Vagina (tissue), 2 donors: ENCODE data around the gene IQCC. TPM values are rescaled to one million over a fixed set of nuclear protein-coding genes. Genes with fewer than 3 reads are reported as not detected.

Experiments used
- DNase-seq, 2 donors: peaks; one replicate each; pipeline ENCODE4 v3.0.0-alpha.2; 2017; ENCODE audit errors: extremely low spot score in 2 of 2
- H3K27ac ChIP-seq: fragments of 200-600 bp; sonication (generic); one replicate; pipeline ENCODE4 v1.5.1; 2019
- H3K27me3 ChIP-seq: fragments of 200-600 bp; sonication (generic); one replicate; pipeline ENCODE4 v1.5.1; 2019
- H3K36me3 ChIP-seq, 2 donors: fragments of 200-600 bp; sonication (generic); one replicate each; pipeline ENCODE4 v1.5.1; 2017 to 2019
- H3K4me1 ChIP-seq: fragments of 200-600 bp; sonication (generic); one replicate; pipeline ENCODE4 v1.5.1; 2019
- H3K4me3 ChIP-seq, 2 donors: fragments of 200-600 bp; sonication (generic); 1 replicate in 1 of 2; 2 replicates in 1 of 2; pipeline ENCODE4 v1.5.1; 2016 to 2019
- H3K9me3 ChIP-seq: fragments of 200-600 bp; sonication (generic); one replicate; pipeline ENCODE4 v1.5.1; 2019
- POLR2A ChIP-seq, 2 donors: fragments of 450-650 bp; IDR thresholded peaks; one replicate each; pipeline ENCODE4 v1.6.1; 2017; ENCODE audit warnings: antibody characterized with exemption in 2 of 2, mild to moderate bottlenecking in 2 of 2, moderate library complexity in 2 of 2
- POLR2AphosphoS5 ChIP-seq, 2 donors: sonication (generic); formaldehyde crosslinking; IDR thresholded peaks; one replicate each; pipeline ENCODE4 v1.9.0; 2017; ENCODE audit warnings: antibody characterized with exemption in 2 of 2, mild to moderate bottlenecking in 2 of 2, low read depth in 1 of 2; ENCODE audit not compliant: insufficient read depth in 1 of 2
- intact Hi-C: fragments of 100-400 bp; cut with DNase I; formaldehyde crosslinking; loops from one replicate; pipeline ENCODE4 v1.15.1; 2023
- total RNA-seq: library from RNA; depleted of rRNA; stranded (reverse); fragments of >200 nt; gene quantifications from one replicate; pipeline ENCODE4 v1.2.3, GENCODE V29; 2016
- TF ChIP-seq, protein P1 (sequence below), 3 experiments: fragments of 450-650 bp in 2 of 3; fragments of 200-600 bp in 1 of 3; sonication (generic) in 1 of 3; IDR thresholded peaks; one replicate each; pipeline ENCODE4 v1.5.1; 2017 to 2019; ENCODE audit warnings: antibody characterized with exemption in 3 of 3, mild to moderate bottlenecking in 2 of 3, moderate library complexity in 2 of 3

IQCC gene
- total RNA-seq, 1 donor from 2014 or later, result not detected

DNA sequence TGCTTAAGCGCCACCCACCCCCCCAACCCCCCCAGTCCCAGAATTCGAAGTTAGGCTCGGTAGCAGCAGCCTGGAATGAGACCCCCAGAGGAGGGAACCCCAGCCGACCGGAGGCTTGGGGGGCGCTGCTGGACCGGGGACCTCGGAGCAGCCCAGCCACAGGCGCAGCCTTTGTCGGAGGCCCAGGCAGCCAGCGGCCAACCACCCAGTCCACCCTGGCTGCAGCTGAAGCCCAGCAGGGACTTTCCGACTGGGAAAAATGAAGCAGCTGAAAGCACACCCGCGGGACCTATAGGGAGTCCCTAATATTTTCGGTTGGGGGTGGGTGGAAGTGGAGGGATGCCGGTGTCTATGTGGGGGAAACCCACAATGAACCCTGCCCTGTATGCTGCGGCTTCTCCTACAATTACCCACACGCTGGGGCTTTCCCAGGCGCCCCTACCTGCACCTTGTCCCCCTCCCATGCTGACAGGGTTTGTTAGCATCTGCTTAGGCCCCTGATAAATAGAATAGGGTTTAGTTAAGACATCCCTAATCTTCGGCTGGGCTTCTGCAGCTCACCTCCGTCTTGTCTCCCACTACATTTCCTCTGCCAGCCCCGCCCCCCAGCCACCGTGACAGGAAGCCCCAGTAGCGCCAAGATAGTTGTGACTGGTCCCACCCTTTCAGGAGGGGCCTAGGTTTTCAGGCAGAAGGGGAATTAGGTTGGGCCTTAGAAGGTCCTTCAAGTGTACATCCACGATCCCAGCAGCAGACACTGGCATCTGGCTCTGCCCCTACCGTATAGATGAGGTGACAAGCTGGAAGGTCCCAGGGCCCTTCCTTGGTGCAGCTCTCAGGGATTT, 4.2 kb upstream of the IQCC start:
- DNase-seq, result no peak
- Histone ChIP-seq H3K4me1 (peaks cover 35% of the 10 kb centered on the region), H3K27ac (peak overlapping the region; percentile 77), H3K9me3 (no peaks in the 10 kb centered on the region), H3K27me3 (no peaks in the 10 kb centered on the region), H3K4me3 (peak overlapping the region; percentile 49 to 77), H3K36me3 (peaks cover 0 to 18% of the 10 kb centered on the region in 2 donors)
- TF ChIP-seq POLR2AphosphoS5 (IDR thresholded peaks at IDR 0.05; ENCODE audit: insufficient read depth in 1 of 2, low read depth in 1 of 2) (peak in 1 of 2 donors; percentile 17), POLR2A (IDR thresholded peaks at IDR 0.05) (no peak)
- TF ChIP-seq, protein P1, sequence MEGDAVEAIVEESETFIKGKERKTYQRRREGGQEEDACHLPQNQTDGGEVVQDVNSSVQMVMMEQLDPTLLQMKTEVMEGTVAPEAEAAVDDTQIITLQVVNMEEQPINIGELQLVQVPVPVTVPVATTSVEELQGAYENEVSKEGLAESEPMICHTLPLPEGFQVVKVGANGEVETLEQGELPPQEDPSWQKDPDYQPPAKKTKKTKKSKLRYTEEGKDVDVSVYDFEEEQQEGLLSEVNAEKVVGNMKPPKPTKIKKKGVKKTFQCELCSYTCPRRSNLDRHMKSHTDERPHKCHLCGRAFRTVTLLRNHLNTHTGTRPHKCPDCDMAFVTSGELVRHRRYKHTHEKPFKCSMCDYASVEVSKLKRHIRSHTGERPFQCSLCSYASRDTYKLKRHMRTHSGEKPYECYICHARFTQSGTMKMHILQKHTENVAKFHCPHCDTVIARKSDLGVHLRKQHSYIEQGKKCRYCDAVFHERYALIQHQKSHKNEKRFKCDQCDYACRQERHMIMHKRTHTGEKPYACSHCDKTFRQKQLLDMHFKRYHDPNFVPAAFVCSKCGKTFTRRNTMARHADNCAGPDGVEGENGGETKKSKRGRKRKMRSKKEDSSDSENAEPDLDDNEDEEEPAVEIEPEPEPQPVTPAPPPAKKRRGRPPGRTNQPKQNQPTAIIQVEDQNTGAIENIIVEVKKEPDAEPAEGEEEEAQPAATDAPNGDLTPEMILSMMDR (IDR thresholded peaks at IDR 0.05), result no peak
- intact Hi-C loops, result loop anchor here (2.0 kb wide), 1 partner anchor 40 kb away; no protein-coding TSS in a partner anchor

DNA sequence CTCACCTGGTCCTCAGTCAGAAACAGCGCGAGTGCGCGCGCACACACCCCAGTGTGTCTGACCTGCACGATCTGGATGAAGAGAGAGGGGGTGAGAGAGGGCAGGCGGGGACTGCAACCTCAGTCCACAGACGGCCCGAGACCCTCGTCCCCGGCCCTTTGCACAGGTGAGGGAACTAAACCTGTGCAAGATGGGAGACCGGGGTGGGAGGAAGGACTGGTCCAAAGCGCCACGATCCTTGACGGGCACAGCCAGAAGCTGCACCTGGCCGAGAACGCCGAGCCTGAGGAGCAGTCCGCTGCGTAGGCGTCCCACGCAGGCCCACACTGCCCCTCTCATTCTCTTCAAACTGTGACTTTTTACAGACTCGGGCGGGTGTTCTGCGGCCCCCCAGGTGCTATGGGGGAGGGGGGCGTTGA, 519 bp upstream of the IQCC start:
- Histone ChIP-seq H3K4me1 (peaks cover 32% of the 10 kb centered on the region), H3K27me3 (no peaks in the 10 kb centered on the region), H3K27ac (peak overlapping the region; percentile 40), H3K36me3 (no peaks in the 10 kb centered on the region), H3K9me3 (no peaks in the 10 kb centered on the region), H3K4me3 (peak overlapping the region; percentile 62 to 73)
- intact Hi-C loops, result no loop called here
- no peak for DNase-seq
- no peak for TF ChIP-seq POLR2AphosphoS5 (IDR thresholded peaks at IDR 0.05; ENCODE audit: insufficient read depth in 1 of 2, low read depth in 1 of 2)

DNA sequence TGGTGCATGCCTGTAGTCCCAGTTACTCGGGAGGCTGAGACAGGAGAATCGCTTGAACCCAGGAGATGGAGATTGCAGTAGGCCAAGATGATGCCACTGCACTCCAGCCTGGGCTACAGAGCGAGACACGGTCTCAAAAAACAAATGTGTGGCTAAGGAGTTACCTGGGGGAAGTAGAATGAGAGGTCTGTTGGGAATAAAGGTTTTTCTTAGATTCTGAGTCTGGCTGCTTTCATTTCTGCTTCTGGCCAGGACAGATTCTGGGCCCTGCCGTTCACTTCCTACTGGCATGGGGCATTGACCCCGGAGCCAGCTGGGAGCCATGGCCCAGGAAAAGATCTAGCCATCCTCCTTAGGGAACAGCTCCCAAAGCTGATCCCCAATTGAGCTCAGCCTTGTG, 3.0 kb downstream of the IQCC start:
- no peak for TF ChIP-seq POLR2A (IDR thresholded peaks at IDR 0.05)
- TF ChIP-seq, protein P1 (IDR thresholded peaks at IDR 0.05), result no peak
- TF ChIP-seq POLR2AphosphoS5 (IDR thresholded peaks at IDR 0.05; ENCODE audit: insufficient read depth in 1 of 2, low read depth in 1 of 2), result no peak
- no peaks in the 10 kb centered on the region for H3K36me3 ChIP-seq
- intact Hi-C loops, result no loop called here
- no peak for DNase-seq
- no peak overlapping the region for H3K4me3 ChIP-seq
- H3K27ac ChIP-seq, result no peak overlapping the region
- H3K9me3 ChIP-seq, result no peaks in the 10 kb centered on the region
- no peaks in the 10 kb centered on the region for H3K27me3 ChIP-seq
- peaks cover 16% of the 10 kb centered on the region for H3K4me1 ChIP-seq

DNA sequence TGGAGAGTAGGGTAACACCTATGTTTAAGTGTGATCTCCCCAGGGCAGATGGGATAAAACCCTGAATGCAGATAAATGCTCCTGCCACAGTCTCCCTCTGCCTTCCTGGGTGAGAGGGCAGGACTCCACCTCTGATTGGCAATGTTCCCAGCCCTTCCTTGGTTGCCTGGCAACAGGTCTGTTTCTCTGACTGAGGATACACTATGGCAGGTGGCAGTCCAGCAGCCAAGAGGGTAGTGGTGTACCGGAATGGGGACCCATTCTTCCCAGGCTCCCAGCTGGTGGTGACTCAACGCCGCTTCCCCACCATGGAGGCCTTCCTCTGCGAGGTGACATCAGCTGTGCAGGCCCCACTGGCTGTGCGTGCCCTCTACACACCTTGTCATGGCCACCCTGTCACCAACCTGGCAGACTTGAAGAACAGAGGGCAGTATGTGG, 3.4 kb downstream of the IQCC start, which contains the start of gene DCDC2B:
TSS of gene DCDC2B (plus strand) at position 199 of the 438 bp plus-strand sequence. CDS start at position 204, 5 bp downstream.
- intact Hi-C loops, result no loop called here
- Histone ChIP-seq H3K4me3 (no peak within 1 kb of the TSS), H3K4me1 (peaks cover 16% of the 10 kb centered on the region), H3K27me3 (no peaks in the 10 kb centered on the region), H3K36me3 (no peaks in the 10 kb centered on the region), H3K27ac (no peak within 1 kb of the TSS), H3K9me3 (no peaks in the 10 kb centered on the region)
- TF ChIP-seq POLR2A (IDR thresholded peaks at IDR 0.05) (no peak), POLR2AphosphoS5 (IDR thresholded peaks at IDR 0.05; ENCODE audit: insufficient read depth in 1 of 2, low read depth in 1 of 2) (peak in 1 of 2 donors; percentile 29)
- DNase-seq, result no peak

DNA sequence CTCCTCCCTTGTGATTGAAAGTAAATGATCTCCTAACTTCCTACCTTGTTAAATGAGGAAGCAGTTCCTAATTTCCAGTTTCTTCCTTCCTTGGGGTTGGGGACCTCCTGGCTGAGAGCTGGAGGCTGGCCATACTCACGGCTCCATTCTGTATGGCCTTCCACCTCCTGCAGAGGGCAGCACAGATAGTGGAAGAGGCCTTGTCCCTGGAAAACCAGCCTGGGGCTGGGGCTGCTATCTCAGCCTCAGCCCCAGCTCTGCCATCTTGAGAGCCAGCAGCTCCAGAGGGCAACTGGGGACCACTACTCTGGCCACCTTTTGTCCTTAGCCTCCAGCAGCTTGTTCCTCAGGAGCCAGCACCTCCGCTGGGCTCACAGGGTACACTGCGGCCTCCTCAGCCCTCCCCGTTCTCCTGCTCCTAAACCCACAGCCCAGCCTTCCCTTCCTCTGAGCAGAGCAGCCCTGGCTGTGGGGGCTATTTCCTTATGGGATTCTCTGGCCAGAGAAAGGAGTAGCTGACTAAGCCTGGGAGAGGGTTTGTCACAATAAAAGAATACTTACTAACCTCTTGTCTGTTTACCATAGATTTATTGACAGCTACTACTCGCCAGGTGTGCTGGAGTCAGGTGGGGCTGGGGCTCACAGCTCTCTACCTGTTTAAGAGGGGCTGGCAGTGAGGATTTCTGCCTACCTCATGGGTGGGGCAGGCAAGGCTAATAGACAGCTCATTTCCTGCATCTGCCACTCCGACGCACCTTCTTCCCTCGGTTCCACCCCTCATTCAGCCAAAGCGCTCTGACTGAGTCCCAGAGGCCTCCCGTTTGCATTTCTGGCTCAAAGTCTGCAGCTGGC, 10.4 kb downstream of the IQCC start:
- DNase-seq, result no peak
- intact Hi-C loops, result no loop called here
- Histone ChIP-seq H3K9me3 (no peaks in the 10 kb centered on the region), H3K27ac (no peak overlapping the region), H3K36me3 (peaks cover 0 to 22% of the 10 kb centered on the region in 2 donors), H3K27me3 (no peaks in the 10 kb centered on the region), H3K4me3 (no peak overlapping the region), H3K4me1 (peaks cover 5% of the 10 kb centered on the region)
- TF ChIP-seq POLR2AphosphoS5 (IDR thresholded peaks at IDR 0.05; ENCODE audit: insufficient read depth in 1 of 2, low read depth in 1 of 2) (peak in 1 of 2 donors; percentile 25), POLR2A (IDR thresholded peaks at IDR 0.05) (no peak)
- TF ChIP-seq, protein P1 (IDR thresholded peaks at IDR 0.05), result peak in 2 of 3 experiments; percentile 24 to 37
